Osteocyte (in vitro differentiated cells): Measurements from ENCODE around the gene HAND1. TPM values are rescaled to one million over a fixed set of nuclear protein-coding genes. Genes with fewer than 3 reads are reported as not detected.

Source experiments
- DNase-seq: peaks from one replicate; pipeline ENCODE4 v3.0.0; 2021; ENCODE audit warnings: mixed read lengths; ENCODE audit not compliant: unreplicated experiment; ENCODE audit errors: extremely low spot score
- H3K27ac Mint-ChIP-seq: one replicate; pipeline ENCODE4 v1.8.0; 2021; ENCODE audit warnings: mild to moderate bottlenecking, mixed read lengths; ENCODE audit not compliant: unreplicated experiment
- H3K27me3 Mint-ChIP-seq: one replicate; pipeline ENCODE4 v1.8.0; 2021; ENCODE audit warnings: mixed read lengths; ENCODE audit not compliant: unreplicated experiment
- H3K36me3 Mint-ChIP-seq: one replicate; pipeline ENCODE4 v1.8.0; 2021; ENCODE audit warnings: mixed read lengths; ENCODE audit not compliant: unreplicated experiment
- H3K4me1 Mint-ChIP-seq: one replicate; pipeline ENCODE4 v1.8.0; 2021; ENCODE audit warnings: mixed read lengths; ENCODE audit not compliant: unreplicated experiment
- H3K4me3 Mint-ChIP-seq: one replicate; pipeline ENCODE4 v1.8.0; 2021; ENCODE audit warnings: mild to moderate bottlenecking, moderate library complexity, mixed read lengths; ENCODE audit not compliant: unreplicated experiment
- H3K9me3 Mint-ChIP-seq: one replicate; pipeline ENCODE4 v1.8.0; 2021; ENCODE audit warnings: mixed read lengths; ENCODE audit not compliant: unreplicated experiment
- total RNA-seq: library from RNA; stranded (reverse); gene quantifications from 2 replicates; pipeline ENCODE4 v1.2.1, GENCODE V29; 2021
- TF ChIP-seq, protein P1 (sequence below): fragments of 200-600 bp; sonication (generic); IDR thresholded peaks from 2 replicates; pipeline ENCODE4 v1.5.0; 2021; ENCODE audit warnings: antibody characterized with exemption, mild to moderate bottlenecking, moderate library complexity

HAND1 gene
- total RNA-seq, 1 donor from 2014 or later, result not detected

DNA sequence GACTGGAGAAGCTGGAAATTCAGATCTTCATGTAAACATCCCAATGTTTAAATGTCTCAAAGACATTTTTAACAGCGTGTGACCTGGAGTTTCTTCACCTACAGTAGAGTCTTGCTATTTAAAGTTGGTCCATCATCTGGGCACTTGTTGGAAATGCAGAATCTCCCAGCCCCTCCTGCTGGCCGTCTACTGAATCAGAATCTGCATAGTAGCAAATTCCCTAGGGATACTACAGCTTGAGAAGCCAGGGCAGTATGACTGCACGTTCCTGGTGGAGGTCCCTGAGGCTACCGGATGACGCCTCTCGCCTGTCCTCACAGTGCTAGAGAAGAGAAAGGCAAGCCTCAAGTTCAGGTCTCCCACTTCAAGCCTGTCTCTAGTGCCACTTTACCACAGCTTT is 16.5 kb downstream of the HAND1 start:
- TF ChIP-seq, protein P1, sequence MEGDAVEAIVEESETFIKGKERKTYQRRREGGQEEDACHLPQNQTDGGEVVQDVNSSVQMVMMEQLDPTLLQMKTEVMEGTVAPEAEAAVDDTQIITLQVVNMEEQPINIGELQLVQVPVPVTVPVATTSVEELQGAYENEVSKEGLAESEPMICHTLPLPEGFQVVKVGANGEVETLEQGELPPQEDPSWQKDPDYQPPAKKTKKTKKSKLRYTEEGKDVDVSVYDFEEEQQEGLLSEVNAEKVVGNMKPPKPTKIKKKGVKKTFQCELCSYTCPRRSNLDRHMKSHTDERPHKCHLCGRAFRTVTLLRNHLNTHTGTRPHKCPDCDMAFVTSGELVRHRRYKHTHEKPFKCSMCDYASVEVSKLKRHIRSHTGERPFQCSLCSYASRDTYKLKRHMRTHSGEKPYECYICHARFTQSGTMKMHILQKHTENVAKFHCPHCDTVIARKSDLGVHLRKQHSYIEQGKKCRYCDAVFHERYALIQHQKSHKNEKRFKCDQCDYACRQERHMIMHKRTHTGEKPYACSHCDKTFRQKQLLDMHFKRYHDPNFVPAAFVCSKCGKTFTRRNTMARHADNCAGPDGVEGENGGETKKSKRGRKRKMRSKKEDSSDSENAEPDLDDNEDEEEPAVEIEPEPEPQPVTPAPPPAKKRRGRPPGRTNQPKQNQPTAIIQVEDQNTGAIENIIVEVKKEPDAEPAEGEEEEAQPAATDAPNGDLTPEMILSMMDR, result peak; percentile 38
- no peaks in the 10 kb centered on the region for H3K9me3 Mint-ChIP-seq
- no peak overlapping the region for H3K4me3 Mint-ChIP-seq
- H3K27me3 Mint-ChIP-seq, result no peaks in the 10 kb centered on the region
- peaks cover 22% of the 10 kb centered on the region for H3K36me3 Mint-ChIP-seq
- no peak overlapping the region for H3K27ac Mint-ChIP-seq
- H3K4me1 Mint-ChIP-seq, result peaks cover 2% of the 10 kb centered on the region
- no peak for DNase-seq

DNA sequence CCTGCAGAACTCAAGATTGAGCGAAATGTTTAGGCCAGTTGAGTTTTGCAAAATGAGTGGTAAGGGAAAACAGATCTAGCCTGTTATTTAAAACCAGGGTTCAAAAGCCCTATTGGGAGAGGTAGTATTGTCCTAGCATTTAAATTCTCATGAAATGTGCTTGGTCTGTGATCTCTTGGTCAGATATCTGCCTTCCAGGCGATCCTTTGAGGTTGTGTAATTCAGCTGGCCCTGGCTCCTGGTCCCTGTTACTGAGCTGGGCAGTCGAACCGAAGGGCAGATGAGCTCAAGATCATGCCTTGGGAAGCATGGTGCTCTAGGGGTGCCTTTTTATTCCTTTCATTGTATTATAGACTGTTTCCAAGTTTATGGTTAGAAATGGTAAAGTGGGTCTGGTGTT is 17.9 kb downstream of the HAND1 start:
- Mint-ChIP-seq H3K4me3 (no peak overlapping the region), H3K27ac (no peak overlapping the region), H3K9me3 (no peaks in the 10 kb centered on the region), H3K4me1 (peaks cover 2% of the 10 kb centered on the region), H3K36me3 (peaks cover 30% of the 10 kb centered on the region), H3K27me3 (no peaks in the 10 kb centered on the region)
- TF ChIP-seq, protein P1, result no peak
- no peak for DNase-seq

DNA sequence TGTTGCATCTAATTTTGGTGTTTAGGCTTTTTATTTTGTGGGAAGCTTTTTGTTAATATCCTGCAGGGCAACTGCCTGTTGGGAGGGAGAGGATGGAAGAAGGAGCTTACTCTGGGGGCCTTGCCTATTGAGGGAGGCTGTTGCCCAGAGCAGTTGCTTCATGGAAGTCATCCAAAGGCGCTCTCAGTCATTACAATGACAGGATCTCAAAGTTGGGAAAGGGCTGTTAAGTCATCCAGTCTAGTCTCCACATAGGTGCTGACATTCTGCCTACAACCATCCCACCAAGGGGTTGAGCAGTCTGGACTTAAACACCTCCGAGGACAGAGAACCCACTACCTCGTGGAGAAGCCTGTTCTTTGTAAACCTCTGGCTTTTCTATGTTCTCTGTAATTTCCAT is 19.0 kb downstream of the HAND1 start:
- TF ChIP-seq, protein P1, result no peak
- Mint-ChIP-seq H3K27me3 (no peaks in the 10 kb centered on the region), H3K9me3 (no peaks in the 10 kb centered on the region), H3K4me1 (peaks cover 2% of the 10 kb centered on the region), H3K27ac (no peak overlapping the region), H3K36me3 (peaks cover 36% of the 10 kb centered on the region), H3K4me3 (no peak overlapping the region)
- no peak for DNase-seq

DNA sequence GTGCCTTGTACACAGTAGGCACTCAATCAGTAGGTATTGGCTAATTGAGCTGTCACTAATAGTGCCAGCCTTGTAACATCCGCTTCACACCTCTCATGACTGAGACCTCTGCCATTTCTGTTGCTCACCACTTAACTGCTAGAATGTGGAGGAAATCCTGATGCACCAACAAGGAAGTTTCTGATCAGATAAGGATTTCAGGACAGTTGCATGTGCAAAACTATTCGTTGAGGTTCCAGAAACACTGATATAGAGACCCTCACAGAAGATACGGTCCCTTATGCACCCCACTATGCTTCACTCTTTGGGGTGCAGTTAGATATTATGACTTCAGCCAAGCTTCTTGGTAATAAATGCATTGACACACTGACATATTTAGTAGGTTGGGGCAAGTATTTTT is 21.5 kb downstream of the HAND1 start:
- TF ChIP-seq, protein P1, result no peak
- Mint-ChIP-seq H3K9me3 (no peaks in the 10 kb centered on the region), H3K4me1 (peaks cover under 1% of the 10 kb centered on the region), H3K36me3 (peaks cover 41% of the 10 kb centered on the region), H3K27ac (no peak overlapping the region), H3K27me3 (no peaks in the 10 kb centered on the region), H3K4me3 (no peak overlapping the region)
- no peak for DNase-seq

DNA sequence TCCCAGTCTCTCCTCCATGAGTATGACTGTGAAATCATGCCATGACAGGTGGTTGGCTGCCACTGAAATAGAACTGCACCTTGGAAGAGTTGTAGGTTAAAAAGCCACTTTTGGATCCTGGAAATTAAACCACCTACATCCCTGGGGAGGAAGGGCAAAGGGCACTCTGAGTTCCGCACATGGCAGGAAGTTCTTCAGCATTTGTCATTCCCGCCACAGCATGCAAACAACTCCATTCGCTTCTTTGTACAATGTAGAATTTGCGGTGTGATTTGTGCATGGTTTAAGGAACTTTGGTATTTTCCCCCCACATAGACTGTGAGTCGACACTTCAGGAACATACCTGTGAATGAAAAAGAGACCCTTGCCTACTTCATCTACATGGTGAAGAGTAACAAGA is 22.4 kb downstream of the HAND1 start:
- Mint-ChIP-seq H3K4me3 (no peak overlapping the region), H3K27ac (no peak overlapping the region), H3K9me3 (no peaks in the 10 kb centered on the region), H3K27me3 (no peaks in the 10 kb centered on the region), H3K36me3 (peaks cover 42% of the 10 kb centered on the region), H3K4me1 (no peaks in the 10 kb centered on the region)
- DNase-seq, result no peak
- TF ChIP-seq, protein P1, result no peak
